DND-41 (cell line): ENCODE data around the gene DOK6.

Experiments used
- CTCF ChIP-seq: IDR thresholded peaks from 2 replicates; pipeline ENCODE4 v1.5.1; 2012; ENCODE audit warnings: borderline replicate concordance, low read length, moderate library complexity, mild to moderate bottlenecking; ENCODE audit not compliant: poor library complexity, severe bottlenecking; ENCODE audit errors: extremely low read depth
- EZH2 ChIP-seq: IDR thresholded peaks from 3 replicates; pipeline ENCODE4 v1.6.1; 2012; ENCODE audit warnings: borderline replicate concordance, low read depth, mild to moderate bottlenecking, moderate library complexity, low read length, inconsistent platforms; ENCODE audit not compliant: severe bottlenecking

- TF ChIP-seq EZH2, result no peak
- TF ChIP-seq CTCF, result no peak
Measured at GRCh38 chr18:69691008-69691760, 290.5 kb downstream of the DOK6 start.
